ENCODE measurements around the gene DNAJC4. TPM values are rescaled to one million over a fixed set of nuclear protein-coding genes. Genes with fewer than 3 reads are reported as not detected.
A peak's percentile ranks its signal among the peaks of the same experiment; 100 is the strongest.

Gene DNAJC4
- total and polyA plus RNA-seq, 9 of the 15 experiments (the other 6 are each of a cell fraction or from before 2014, with no cell fraction given) = 4.0 to 32.6 (median 19.9) TPM

- TF ChIP-seq ZBTB11 (CRISPR knock-in tag; IDR thresholded peaks at IDR 0.05) (peak in 1 of 3 experiments; percentile 66; a peak in 1 of 6 replicates), NFIC (IDR thresholded peaks at IDR 0.05) (0 out of 2 replicates have a peak, but pooled peaks have one; percentile 4), BCOR (IDR thresholded peaks at IDR 0.05) (no peak; the same call in 1 of the 2 replicates), NR2C1 (IDR thresholded peaks at IDR 0.05) (no peak), NR2C1 (tag; IDR thresholded peaks at IDR 0.05) (no peak), MGA (IDR thresholded peaks at IDR 0.05) (no peak), ZNF511 (CRISPR knock-in tag; IDR thresholded peaks at IDR 0.05) (no peak; the same call in 1 of the 2 replicates), HOXB6 (CRISPR knock-in tag; IDR thresholded peaks at IDR 0.05; ENCODE audit: borderline replicate concordance) (no peak), SIN3B (IDR thresholded peaks at IDR 0.05; ENCODE audit: low read depth) (no peak), POLR2H (tag; IDR thresholded peaks at IDR 0.05; ENCODE audit: low read depth) (no peak), ZNF134 (CRISPR knock-in tag; conservative IDR thresholded peaks at IDR 0.05) (no peak), POLR2AphosphoS2 (IDR thresholded peaks at IDR 0.05; ENCODE audit: low read length) (peak; percentile 95)
Measured at GRCh38 chr11:64230171-64230984, at the start of gene DNAJC4 (continued).
